ENCODE data around the gene MIS18A. TPM values are rescaled to one million over a fixed set of nuclear protein-coding genes. Genes with fewer than 3 reads are reported as not detected.

The MIS18A gene
- total RNA-seq, 1 experiment from 2014 or later, result 17.5 TPM

- H3K4me2 ChIP-seq, result no peak overlapping the region
- no TSS peak for BruUV-seq (replicated peaks)
- DNase-seq, result no peak
- H3K36me3 ChIP-seq (ENCODE audit: low read depth), result no peaks in the 10 kb centered on the region; the same call in 1 of the 2 replicates
- no peaks in the 10 kb centered on the region for H3K79me2 ChIP-seq (ENCODE audit: low read depth)
- H3F3A ChIP-seq (ENCODE audit: insufficient read depth, low read depth), result no peaks in the 10 kb centered on the region
- no peaks in the 10 kb centered on the region for H4K20me1 ChIP-seq (ENCODE audit: insufficient read depth)
- no peaks in the 10 kb centered on the region for H3K9me3 ChIP-seq (ENCODE audit: insufficient read depth, low read depth)
- H2AFZ ChIP-seq, result no peak overlapping the region
- H3K4me3 ChIP-seq, result no peak overlapping the region
- no peaks in the 10 kb centered on the region for H3K9me2 ChIP-seq (ENCODE audit: insufficient read depth)
- no peaks in the 10 kb centered on the region for H3K4me1 ChIP-seq (replicated peaks; ENCODE audit: insufficient read depth)
- no peaks in the 10 kb centered on the region for H3K27me3 ChIP-seq (ENCODE audit: insufficient read depth, low read depth)
- ChIA-PET CTCF (no interaction called here), POLR2A (ENCODE audit: unreplicated experiment) (no interaction called here)
- H3K27ac ChIP-seq, result no peak overlapping the region
- TF ChIP-seq CTCF (conservative IDR thresholded peaks at IDR 0.05) (no peak), EZH2 (IDR thresholded peaks at IDR 0.05; ENCODE audit: low read depth) (no peak)
- intact Hi-C loops (cut with micrococcal nuclease; ENCODE audit: unreplicated experiment), result no loop called here
These were observed 38.9 kb upstream of the MIS18A start for GRCh38 chr21:32317726-32318125.

DNA sequence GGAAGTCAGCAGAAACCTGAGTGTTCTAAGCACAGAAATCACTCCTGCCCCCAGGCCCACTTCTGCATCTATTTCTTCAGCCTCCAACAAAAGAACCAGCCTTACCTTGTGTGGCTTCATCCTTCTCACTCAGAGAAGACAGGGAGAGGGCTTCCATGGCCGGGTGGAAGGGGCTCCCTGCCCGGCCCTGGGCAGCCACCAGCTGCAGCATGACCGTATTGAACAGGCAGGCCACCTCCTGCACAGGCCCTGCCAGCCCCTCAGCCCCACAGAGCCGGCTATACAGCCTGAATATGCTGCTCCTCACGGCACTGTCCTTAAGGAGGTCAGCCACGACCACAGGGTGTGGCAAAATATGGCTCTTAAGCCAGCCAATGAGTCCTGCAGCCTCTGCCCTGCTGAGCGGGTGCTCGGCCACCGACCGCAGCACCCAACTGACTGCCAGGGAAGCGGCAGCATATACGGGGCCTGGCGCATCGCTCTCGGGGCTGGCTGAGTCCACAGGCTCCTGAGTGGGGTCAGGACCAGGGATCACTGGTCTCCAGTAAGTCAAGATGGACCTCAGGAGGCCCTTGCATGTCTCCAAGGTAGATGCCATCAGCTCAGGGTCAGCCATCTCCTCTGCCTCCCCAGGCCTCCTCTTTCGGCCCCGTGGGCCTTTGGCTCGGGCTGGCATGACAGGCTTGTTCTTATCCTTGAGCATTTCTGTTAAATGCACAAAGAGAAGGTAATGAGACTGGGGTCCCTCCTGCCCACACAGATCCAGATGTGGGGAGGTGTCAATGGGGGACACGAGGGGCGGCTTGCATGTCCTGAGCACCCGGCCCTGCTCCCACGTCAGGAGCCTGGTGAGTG is 37.7 kb upstream of the MIS18A start:
- CTCF ChIA-PET, result no interaction called here

GRCh38 chr21:32315511-32316281 is 36.8 kb upstream of the MIS18A start:
- no peaks in the 10 kb centered on the region for H3F3A ChIP-seq (ENCODE audit: insufficient read depth, low read depth)
- no TSS peak for BruUV-seq (replicated peaks)
- H4K20me1 ChIP-seq (ENCODE audit: insufficient read depth), result no peaks in the 10 kb centered on the region
- H3K27me3 ChIP-seq (ENCODE audit: insufficient read depth, low read depth), result no peaks in the 10 kb centered on the region
- no peaks in the 10 kb centered on the region for H3K9me2 ChIP-seq (ENCODE audit: insufficient read depth)
- intact Hi-C loops (cut with micrococcal nuclease; ENCODE audit: unreplicated experiment), result no loop called here
- H3K4me1 ChIP-seq (replicated peaks; ENCODE audit: insufficient read depth), result no peaks in the 10 kb centered on the region
- DNase-seq, result no peak
- TF ChIP-seq CTCF (conservative IDR thresholded peaks at IDR 0.05) (no peak), EZH2 (IDR thresholded peaks at IDR 0.05; ENCODE audit: low read depth) (no peak)
- POLR2A ChIA-PET (ENCODE audit: unreplicated experiment), result no interaction called here
- no peak overlapping the region for H3K4me3 ChIP-seq
- no peaks in the 10 kb centered on the region for H3K79me2 ChIP-seq (ENCODE audit: low read depth)
- no peaks in the 10 kb centered on the region for H3K36me3 ChIP-seq (ENCODE audit: low read depth)
- no peaks in the 10 kb centered on the region for H3K9me3 ChIP-seq (ENCODE audit: insufficient read depth, low read depth)
- no peak overlapping the region for H3K4me2 ChIP-seq
- CTCF ChIA-PET, result no interaction called here
- H2AFZ ChIP-seq, result no peak overlapping the region
- H3K27ac ChIP-seq, result no peak overlapping the region

More for the DNA sequence above, 37.7 kb upstream of the MIS18A start:
- BruUV-seq (replicated peaks), result no TSS peak
- Histone ChIP-seq H3K9me3 (ENCODE audit: insufficient read depth, low read depth) (no peaks in the 10 kb centered on the region), H3F3A (ENCODE audit: insufficient read depth, low read depth) (no peaks in the 10 kb centered on the region), H2AFZ (no peak overlapping the region), H3K4me1 (replicated peaks; ENCODE audit: insufficient read depth) (no peaks in the 10 kb centered on the region), H3K4me2 (no peak overlapping the region), H3K79me2 (ENCODE audit: low read depth) (no peaks in the 10 kb centered on the region), H4K20me1 (ENCODE audit: insufficient read depth) (no peaks in the 10 kb centered on the region), H3K4me3 (no peak overlapping the region), H3K9me2 (ENCODE audit: insufficient read depth) (no peaks in the 10 kb centered on the region), H3K27ac (no peak overlapping the region), H3K27me3 (ENCODE audit: insufficient read depth, low read depth) (no peaks in the 10 kb centered on the region), H3K36me3 (ENCODE audit: low read depth) (no peaks in the 10 kb centered on the region; the same call in 1 of the 2 replicates)
- TF ChIP-seq CTCF (conservative IDR thresholded peaks at IDR 0.05), result no peak
- no peak for TF ChIP-seq EZH2 (IDR thresholded peaks at IDR 0.05; ENCODE audit: low read depth)
- POLR2A ChIA-PET (ENCODE audit: unreplicated experiment), result no interaction called here
- intact Hi-C loops (cut with micrococcal nuclease; ENCODE audit: unreplicated experiment), result no loop called here
- DNase-seq, result no peak
